Spleen (tissue), 7 donors: ENCODE measurements around the gene TP53I3.
A peak's percentile ranks its signal among the peaks of the same experiment; 100 is the strongest.

ENCODE experiments used
- CTCF ChIP-seq, 11 experiments: fragments of 200-600 bp in 7 of 11; fragments of 450-650 bp in 4 of 11; sonication (generic) in 4 of 11; IDR thresholded peaks in 8 of 11; conservative IDR thresholded peaks in 3 of 11; 1 replicate in 7 of 11; 2 replicates in 4 of 11; pipeline versions ENCODE4 v1.4.0 to v1.8.0; 2016 to 2021; ENCODE audit warnings: antibody characterized with exemption in 11 of 11, inconsistent platforms in 4 of 11, mild to moderate bottlenecking in 1 of 11
- POLR2A ChIP-seq, 3 donors: fragments of 450-650 bp; IDR thresholded peaks; one replicate each; pipeline ENCODE4 v1.5.1; 2017; ENCODE audit warnings: antibody characterized with exemption in 3 of 3, mild to moderate bottlenecking in 1 of 3
- POLR2AphosphoS5 ChIP-seq, 3 donors: sonication (generic); formaldehyde crosslinking; IDR thresholded peaks; one replicate each; pipeline ENCODE4 v1.5.1; 2017; ENCODE audit warnings: antibody characterized with exemption in 3 of 3
- donor health status: DM: no; HTN: no; CAD: no; lungs with moderate emphysema.
- donor health status: DM: no; HTN: no; CAD: no.
- donor health status: DM: no; HTN: no; CAD: no.

GRCh38 chr2:24075915-24076848 lies 8.5 kb downstream of the TP53I3 start, which contains the start of gene SF3B6:
- TF ChIP-seq POLR2AphosphoS5 (IDR thresholded peaks at IDR 0.05) = peak; percentile 89 to 95 (median 91)
- peak in 3 of 11 experiments; percentile 15 to 27 (median 20) for TF ChIP-seq CTCF (IDR thresholded peaks at IDR 0.05 in 8 of 11, conservative IDR thresholded peaks at IDR 0.05 in 3 of 11)
- peak; percentile 18 to 37 (median 36) for TF ChIP-seq POLR2A (IDR thresholded peaks at IDR 0.05)
